NCI-H2029 treated with DMSO at 0.1 percent for 48 hours (cell line): ENCODE results near the gene FJX1.
"Not testable (repeated sequence)": the region's sequence is repeated elsewhere in the genome, so short reads cannot be mapped to it uniquely, and the experiment has no call there.

ENCODE experiments used
- DNase-seq: peaks from one replicate; lab custom pipeline; 2025; lab: John Stamatoyannopoulos, UW

Gene FJX1

GRCh38 chr11:35633827-35634423 is 15.7 kb downstream of the FJX1 start:
- DNase-seq = no peak

- DNase-seq = no peak
Measured at GRCh38 chr11:35635933-35636332, 17.7 kb downstream of the FJX1 start.

DNA sequence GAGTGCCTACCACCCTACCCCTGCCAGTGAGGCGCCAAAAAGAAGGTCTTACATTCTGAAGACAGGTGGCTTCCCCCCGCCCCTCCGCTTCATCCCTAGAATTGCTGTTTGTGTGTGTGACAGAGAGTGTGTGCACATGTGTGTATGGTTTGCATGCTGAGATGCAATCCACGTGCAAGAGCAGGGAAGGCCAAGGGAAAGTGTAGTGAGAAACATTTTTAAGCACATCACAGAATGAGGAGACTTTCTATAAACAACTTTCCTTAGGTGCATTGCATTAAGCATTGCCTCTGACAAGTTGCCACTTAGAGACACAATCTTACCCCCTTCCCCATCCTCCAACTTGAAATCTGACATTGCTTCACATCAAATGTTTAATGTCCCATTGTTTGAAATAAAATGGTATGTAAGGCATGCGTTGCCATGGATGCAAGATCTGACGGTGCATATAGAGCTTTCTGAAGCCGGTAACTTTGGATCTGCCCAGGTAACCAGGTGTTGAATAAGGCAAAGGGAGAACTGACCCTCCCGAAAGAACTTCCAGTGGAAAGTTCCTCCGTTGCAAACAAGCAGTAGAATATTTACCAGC is 21.4 kb downstream of the FJX1 start:
- no peak for DNase-seq

DNA sequence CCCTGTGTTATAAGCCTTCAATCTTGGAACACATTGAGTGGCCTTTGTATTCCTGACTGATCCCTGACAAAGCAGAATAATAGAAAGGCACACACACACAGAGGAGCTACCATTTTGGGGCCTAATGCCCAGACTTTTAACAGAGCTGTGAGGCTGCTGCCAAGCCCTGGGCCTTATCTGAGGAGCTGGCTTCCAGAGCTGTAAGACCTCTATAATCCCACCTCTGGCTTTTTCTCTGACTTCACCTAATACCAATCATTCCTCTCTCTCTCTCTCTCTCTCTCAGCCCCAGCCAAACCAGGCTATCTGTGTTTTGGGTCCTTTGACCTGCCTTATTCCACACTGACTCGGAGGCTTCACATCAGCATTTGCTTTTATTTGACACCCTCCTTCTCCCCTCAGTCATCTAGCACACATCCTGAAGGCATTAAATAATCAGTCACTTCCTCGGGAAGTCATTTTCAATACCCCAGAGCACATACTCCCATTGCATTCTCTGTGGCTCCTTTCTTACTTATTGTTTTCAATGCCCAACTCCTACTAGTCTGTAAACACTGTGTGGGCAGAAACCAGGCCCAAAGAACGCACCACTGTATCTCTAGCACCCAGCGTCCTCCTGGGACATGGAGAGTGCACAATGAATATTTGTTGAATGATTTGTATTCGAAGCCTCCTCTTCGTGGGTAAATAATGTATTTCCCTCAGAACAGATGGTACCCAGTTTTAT is 23.1 kb downstream of the FJX1 start:
- DNase-seq = no peak

DNA sequence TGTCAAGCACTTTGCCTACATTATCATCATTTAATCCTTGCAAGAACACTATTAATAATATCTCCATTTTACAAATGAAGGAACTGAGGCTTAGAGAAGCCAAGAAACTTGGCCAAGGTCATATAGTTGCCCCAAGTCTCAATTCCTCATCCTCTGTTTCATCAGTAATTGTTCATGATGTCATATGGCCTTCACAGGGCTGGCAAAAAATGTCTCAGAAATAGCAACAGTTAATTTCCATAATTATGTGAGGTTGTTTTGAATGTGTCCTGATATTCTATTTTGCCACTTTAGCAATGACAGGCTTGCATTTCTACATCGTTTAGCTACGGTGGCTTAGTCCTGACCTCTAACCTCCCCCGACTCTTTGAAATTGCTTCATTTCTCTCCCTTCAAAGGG is 23.7 kb downstream of the FJX1 start:
- DNase-seq = no peak

DNA sequence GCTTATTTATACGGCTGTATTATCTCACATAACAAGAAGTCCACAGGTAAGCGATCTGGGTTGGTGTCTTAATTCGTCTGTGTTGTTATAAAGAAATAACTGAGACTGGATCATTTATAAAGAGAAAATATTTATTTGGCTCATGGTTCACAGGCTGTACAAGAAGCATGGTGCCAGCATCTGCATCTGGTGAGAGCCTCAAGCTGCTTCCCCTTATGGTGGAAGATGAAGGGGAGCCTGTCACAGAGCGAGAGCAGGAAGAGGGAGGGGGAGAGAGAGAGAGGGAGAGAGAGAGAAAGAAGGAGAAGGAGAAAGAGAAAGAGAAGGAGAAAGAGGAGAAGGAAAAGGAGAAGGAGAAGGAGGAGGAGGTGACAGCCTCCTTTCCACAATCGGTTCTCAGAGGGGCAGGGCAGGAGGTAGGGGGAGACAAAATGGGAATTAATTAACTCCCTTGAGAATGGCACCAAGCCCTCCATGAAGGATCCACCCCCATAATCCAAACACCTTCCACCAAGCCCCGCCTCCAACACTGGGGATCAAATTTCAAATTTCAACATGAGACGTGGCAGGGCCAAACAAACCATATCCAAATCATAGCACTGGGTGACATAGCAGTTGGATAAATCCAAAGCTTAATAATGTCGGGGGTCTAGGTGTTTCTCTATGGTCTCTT is 29.3 kb downstream of the FJX1 start:
- no peak for DNase-seq

- no peak for DNase-seq
Measured at GRCh38 chr11:35650006-35650405, 31.7 kb downstream of the FJX1 start.

DNA sequence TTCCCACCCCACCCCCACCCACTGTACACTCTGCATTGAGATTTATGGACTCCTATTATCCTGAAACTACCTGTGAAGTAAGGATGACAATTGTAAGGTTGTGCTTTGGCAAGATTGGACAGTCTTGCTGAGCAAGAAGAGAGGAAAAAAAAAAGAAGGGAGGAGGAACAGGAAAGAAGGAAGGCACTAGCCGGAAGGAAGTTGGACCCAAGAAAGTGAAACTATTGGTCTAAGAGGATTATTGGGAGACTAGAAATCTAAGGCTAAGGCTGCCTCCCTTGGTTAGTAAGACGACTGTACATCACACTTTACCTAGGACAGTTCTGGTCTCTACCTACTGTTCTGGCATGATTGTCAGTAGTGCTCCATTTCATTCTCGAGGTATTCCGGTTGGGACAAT is 32.2 kb downstream of the FJX1 start:
- no peak for DNase-seq

DNA sequence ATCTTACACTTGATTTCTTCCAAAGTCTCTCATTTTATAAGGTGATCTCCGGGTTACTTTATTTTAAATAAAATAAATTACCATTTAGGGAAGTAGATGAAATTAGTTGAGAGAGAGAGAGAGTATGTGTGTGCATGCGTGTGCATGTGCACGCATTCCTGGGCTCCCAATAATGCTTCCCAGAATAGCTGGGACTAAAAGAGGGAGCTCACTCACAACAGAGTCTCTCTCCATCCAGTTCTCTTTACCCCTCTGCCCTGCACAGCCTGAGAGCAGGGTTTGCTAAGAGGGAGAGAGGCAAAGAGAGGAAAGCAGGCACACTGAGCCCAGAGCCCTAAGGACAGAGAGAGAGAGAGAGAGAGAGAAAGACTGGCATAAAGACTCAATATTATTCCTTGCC is 33.0 kb downstream of the FJX1 start:
- DNase-seq = no peak

- DNase-seq = not testable (repeated sequence)
Measured at GRCh38 chr11:35652786-35653185, 34.5 kb downstream of the FJX1 start.

DNA sequence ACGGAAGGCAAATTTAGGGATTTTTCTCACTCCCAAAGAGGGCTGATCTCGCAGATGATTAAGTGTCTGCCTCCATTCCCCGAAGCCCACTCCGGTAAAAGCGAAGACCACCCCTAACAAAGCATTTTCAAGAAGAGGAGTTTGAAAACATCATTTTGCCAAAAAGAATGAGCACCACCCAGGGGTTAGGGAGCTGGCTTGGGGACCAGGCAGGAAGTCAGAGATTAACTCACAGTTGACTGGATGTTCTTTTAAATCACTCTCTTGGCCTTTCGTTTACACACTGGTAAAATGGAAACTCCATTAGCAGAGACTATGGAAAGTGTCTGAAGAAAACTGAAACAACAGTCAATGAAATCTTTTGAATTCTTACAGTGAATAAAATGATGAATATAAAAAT is 36.5 kb downstream of the FJX1 start:
- DNase-seq = no peak

- no peak for DNase-seq
Measured at GRCh38 chr11:35655254-35655653, 37.0 kb downstream of the FJX1 start.

GRCh38 chr11:35655856-35656255 is 37.6 kb downstream of the FJX1 start:
- DNase-seq = no peak

GRCh38 chr11:35658020-35658948 is 40.0 kb downstream of the FJX1 start:
- no peak for DNase-seq

DNA sequence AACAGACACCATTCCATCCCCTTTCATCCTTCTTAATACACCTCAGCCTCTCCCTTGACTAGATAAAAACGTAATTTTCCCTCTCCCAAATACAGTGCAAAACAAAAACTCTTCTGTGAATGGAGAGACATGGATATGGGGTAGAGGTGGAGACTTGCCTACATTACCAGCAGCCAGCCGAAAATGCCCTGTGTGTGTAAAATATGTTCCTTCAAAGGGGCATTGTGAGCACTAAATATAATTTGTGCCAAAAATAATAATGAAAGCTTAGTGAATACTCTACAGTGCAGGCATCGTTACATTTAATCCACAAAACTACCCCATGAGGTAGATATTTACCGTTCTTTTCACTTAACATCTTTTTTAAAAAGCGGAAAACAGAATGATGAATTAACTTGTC is 43.3 kb downstream of the FJX1 start:
- DNase-seq = no peak

GRCh38 chr11:35662061-35662648 is 43.9 kb downstream of the FJX1 start:
- peak; percentile 80 for DNase-seq

- peak; percentile 80 for DNase-seq
Measured at GRCh38 chr11:35662649-35663407, 44.6 kb downstream of the FJX1 start, which contains the start of gene TRIM44. TSS of gene TRIM44 (plus strand) at chr11:35662775. CDS start at chr11:35663112, 337 bp downstream.

- DNase-seq = no peak
Measured at GRCh38 chr11:35663408-35663702, 45.1 kb downstream of the FJX1 start.

DNA sequence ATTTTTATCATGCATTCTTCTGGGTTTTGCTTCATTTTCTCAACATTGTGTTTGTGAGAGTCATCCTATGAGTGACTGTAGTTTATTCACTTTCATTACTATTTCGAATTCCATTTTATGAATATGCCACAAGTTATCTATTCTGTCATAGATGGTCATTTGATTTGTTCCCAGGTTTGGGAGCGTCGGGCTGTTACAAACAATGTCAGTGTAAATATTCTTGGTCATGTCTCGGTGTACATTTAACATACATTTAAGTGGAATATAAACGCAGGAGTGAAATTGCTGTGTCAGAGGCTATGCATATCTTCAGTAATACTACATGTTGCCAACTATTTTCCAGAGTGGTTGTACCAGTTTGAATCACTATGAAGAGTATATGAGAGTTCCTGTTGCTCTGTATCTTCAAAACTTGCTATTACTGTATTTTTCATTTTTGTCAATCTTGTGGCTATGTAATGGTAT is 46.7 kb downstream of the FJX1 start:
- DNase-seq = no peak

DNA sequence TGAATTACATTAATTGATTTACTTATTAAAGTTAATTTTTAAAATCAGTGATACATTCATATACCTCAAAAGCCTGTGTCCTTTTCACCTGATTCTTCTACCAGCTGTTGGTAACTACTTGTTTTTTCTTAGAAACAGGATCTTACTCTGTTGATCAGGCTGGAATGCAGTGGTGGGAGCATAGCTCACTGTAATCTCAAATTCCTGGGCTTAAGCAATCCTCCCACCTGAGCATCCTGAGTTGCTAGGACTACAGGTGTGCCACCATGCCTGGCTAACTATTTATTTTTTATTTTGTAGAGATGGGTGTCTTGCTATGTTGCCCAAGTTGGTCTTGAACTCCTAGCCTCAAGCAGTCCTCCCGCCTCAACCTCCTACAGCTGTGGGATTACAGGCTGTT is 49.0 kb downstream of the FJX1 start:
- no peak for DNase-seq

- DNase-seq = not testable (repeated sequence)
Measured at GRCh38 chr11:35668350-35668749, 50.1 kb downstream of the FJX1 start.
